MCF 10A (cell line): ENCODE results near the gene LY6G5C. TPM values are rescaled to one million over a fixed set of nuclear protein-coding genes. Genes with fewer than 3 reads are reported as not detected.

Experiments used
- BruUV-seq: library from RNA; stranded (reverse); fragments of 400-500 nt; replicated peaks from 2 replicates; lab custom pipeline; 2021; lab: Mats Ljungman, UMichigan
- CTCF ChIA-PET: fragments of 300-600 bp; sonication (Branson Sonifier 250); formaldehyde crosslinking; extraction: SDS; loops from one replicate; lab custom pipeline; 2021; ENCODE audit warnings: antibody characterized with exemption, inconsistent platforms; lab: Yijun Ruan, JAX
- POLR2A ChIA-PET: fragments of 300-600, 350-650 bp; sonication (Branson Sonifier 250); formaldehyde crosslinking; extraction: SDS; loops from one replicate; lab custom pipeline; 2020; ENCODE audit warnings: antibody characterized with exemption, inconsistent platforms; lab: Yijun Ruan, JAX
- DNase-seq: peaks from one replicate; pipeline ENCODE4 v3.0.0-alpha.2; 2018; ENCODE audit not compliant: unreplicated experiment
- H3K27ac Mint-ChIP-seq: one replicate; pipeline ENCODE4 v1.8.0; 2022; ENCODE audit warnings: mild to moderate bottlenecking, low read depth, mixed read lengths; ENCODE audit not compliant: unreplicated experiment
- H3K27me3 Mint-ChIP-seq: one replicate; pipeline ENCODE4 v1.8.0; 2022; ENCODE audit warnings: mixed read lengths; ENCODE audit not compliant: insufficient read depth, unreplicated experiment
- H3K36me3 Mint-ChIP-seq: one replicate; pipeline ENCODE4 v1.8.0; 2022; ENCODE audit warnings: mild to moderate bottlenecking, moderate library complexity, mixed read lengths; ENCODE audit not compliant: insufficient read depth, unreplicated experiment
- H3K4me1 Mint-ChIP-seq: one replicate; pipeline ENCODE4 v1.8.0; 2022; ENCODE audit warnings: mixed read lengths; ENCODE audit not compliant: insufficient read depth, unreplicated experiment
- H3K4me3 Mint-ChIP-seq: one replicate; pipeline ENCODE4 v1.8.0; 2022; ENCODE audit warnings: mild to moderate bottlenecking, moderate library complexity, mixed read lengths; ENCODE audit not compliant: unreplicated experiment
- H3K9me3 Mint-ChIP-seq: one replicate; pipeline ENCODE4 v1.8.0; 2022; ENCODE audit warnings: mixed read lengths; ENCODE audit not compliant: unreplicated experiment
- CTCF ChIP-seq: fragments of 200-600 bp; IDR thresholded peaks from one replicate; pipeline ENCODE4 v1.8.0; 2022; ENCODE audit warnings: antibody characterized with exemption, mild to moderate bottlenecking; ENCODE audit not compliant: unreplicated experiment
- intact Hi-C: fragments of 100-400 bp; cut with micrococcal nuclease; formaldehyde crosslinking; loops from 2 replicates; pipeline ENCODE4 v1.14.1; 2022
- total RNA-seq: library from RNA; stranded (reverse); gene quantifications from 2 replicates; pipeline ENCODE4 v1.2.3, GENCODE V29; 2022

Gene LY6G5C
- total RNA-seq, 1 experiment from 2014 or later, result 1.4 TPM

- H3K4me3 Mint-ChIP-seq, result no peak within 1 kb of the TSS
- no peaks in the 10 kb centered on the region for H3K27me3 Mint-ChIP-seq
- no peak within 1 kb of the TSS for H3K27ac Mint-ChIP-seq
- TF ChIP-seq CTCF, result no peak
- ChIA-PET POLR2A (interaction anchor here (0.7 to 7.1 kb wide), 4 partner anchors 8 to 113 kb away, joined by 4 to 263 read pairs (median 62); partner anchors contain the start of genes AIF1, C6orf47, CSNK2B and GPANK1), CTCF (interaction anchor here (0.6 to 1.4 kb wide), 4 partner anchors 8 to 298 kb away, joined by 3 to 4 read pairs (median 4); partner anchors contain the start of gene CSNK2B)
- BruUV-seq, result no TSS peak
- H3K4me1 Mint-ChIP-seq, result peaks cover 40% of the 10 kb centered on the region
- intact Hi-C loops, result no loop called here
- no peaks in the 10 kb centered on the region for H3K9me3 Mint-ChIP-seq
- DNase-seq, result no peak
- peaks cover 46% of the 10 kb centered on the region for H3K36me3 Mint-ChIP-seq
Measured at GRCh38 chr6:31655349-31656237, 25.3 kb downstream of the LY6G5C start, which contains the start of gene APOM. TSS of gene APOM (plus strand) at chr6:31655894. CDS start at chr6:31655967, 73 bp downstream.

GRCh38 chr6:31654574-31655348, 26.1 kb downstream of the LY6G5C start:
- intact Hi-C loops, result no loop called here
- BruUV-seq, result no TSS peak
- no peaks in the 10 kb centered on the region for H3K27me3 Mint-ChIP-seq
- H3K4me1 Mint-ChIP-seq, result peaks cover 43% of the 10 kb centered on the region
- ChIA-PET POLR2A (interaction anchor here (0.7 to 7.1 kb wide), 7 partner anchors 9 to 302 kb away, joined by 3 to 263 read pairs (median 6); partner anchors contain the start of genes C6orf47, CSNK2B, DDX39B and GPANK1), CTCF (interaction anchor here (0.6 to 1.6 kb wide), 5 partner anchors 9 to 298 kb away, joined by 3 to 9 read pairs (median 4); partner anchors contain the start of gene CSNK2B)
- no peak overlapping the region for H3K27ac Mint-ChIP-seq
- H3K4me3 Mint-ChIP-seq, result no peak overlapping the region
- H3K9me3 Mint-ChIP-seq, result no peaks in the 10 kb centered on the region
- TF ChIP-seq CTCF, result no peak
- H3K36me3 Mint-ChIP-seq, result peaks cover 50% of the 10 kb centered on the region
- DNase-seq, result no peak

- Mint-ChIP-seq H3K9me3 (no peaks in the 10 kb centered on the region), H3K27ac (peak overlapping the region; percentile 98), H3K4me1 (peaks cover 36% of the 10 kb centered on the region), H3K36me3 (peaks cover 55% of the 10 kb centered on the region), H3K27me3 (no peaks in the 10 kb centered on the region), H3K4me3 (peak overlapping the region; percentile 100)
- no peak for TF ChIP-seq CTCF
- BruUV-seq, result TSS peak; percentile 89
- no peak for DNase-seq
- intact Hi-C loops, result loop anchor here (1.0 to 2.0 kb wide), 2 partner anchors 7 to 106 kb away; partner anchors contain the start of genes ATP6V1G2, C6orf47 and NFKBIL1
- POLR2A ChIA-PET, result interaction anchor here (0.5 to 7.1 kb wide), 49 partner anchors 10 to 1961 kb away, joined by 3 to 263 read pairs (median 5); partner anchors contain the start of genes ABHD16A, ATF6B, ATP6V1G2 and BRD2
- CTCF ChIA-PET, result interaction anchor here (0.7 to 1.6 kb wide), 7 partner anchors 11 to 317 kb away, joined by 3 to 9 read pairs (median 4); partner anchors contain the start of gene ATP6V1G2
Measured at GRCh38 chr6:31652925-31653724, 27.7 kb downstream of the LY6G5C start.
